Endodermal cell (in vitro differentiated cells): Measurements from ENCODE around the gene USP2. TPM values are rescaled to one million over a fixed set of nuclear protein-coding genes. Genes with fewer than 3 reads are reported as not detected.

Experiments used
- DNase-seq: peaks from one replicate; pipeline ENCODE4 v3.0.0-alpha.2; 2017
- H3K27ac ChIP-seq: 2 replicates; pipeline ENCODE4 v1.5.1; 2013; ENCODE audit warnings: mild to moderate bottlenecking, low read depth, low read length, moderate library complexity
- H3K27me3 ChIP-seq: 2 replicates; pipeline ENCODE4 v1.6.1; 2013; ENCODE audit warnings: mild to moderate bottlenecking, low read length, moderate library complexity; ENCODE audit not compliant: insufficient read depth, control insufficient read depth, poor library complexity, severe bottlenecking
- H3K36me3 ChIP-seq: 2 replicates; pipeline ENCODE4 v1.7.0; 2013; ENCODE audit warnings: mild to moderate bottlenecking, low read length, moderate library complexity; ENCODE audit not compliant: control insufficient read depth, insufficient read depth
- H3K4me1 ChIP-seq: one replicate; pipeline ENCODE4 v1.7.0; 2013; ENCODE audit warnings: low read length; ENCODE audit not compliant: control insufficient read depth, insufficient read depth
- H3K4me3 ChIP-seq: 2 replicates; pipeline ENCODE4 v1.5.1; 2013; ENCODE audit warnings: mild to moderate bottlenecking, low read length, moderate library complexity
- H3K9ac ChIP-seq: 2 replicates; pipeline ENCODE4 v1.6.1; 2013; ENCODE audit warnings: mild to moderate bottlenecking, low read length, moderate library complexity; ENCODE audit not compliant: poor library complexity, severe bottlenecking; ENCODE audit errors: extremely low read depth
- H3K9me3 ChIP-seq: 2 replicates; pipeline ENCODE4 v1.6.1; 2013; ENCODE audit warnings: mild to moderate bottlenecking, low read length, moderate library complexity; ENCODE audit not compliant: control insufficient read depth
- H3K27ac Mint-ChIP-seq: 2 replicates; pipeline ENCODE4 v1.8.0; 2020; ENCODE audit warnings: mixed read lengths
- H3K27me3 Mint-ChIP-seq: 2 replicates; pipeline ENCODE4 v1.8.0; 2021; ENCODE audit warnings: mild to moderate bottlenecking, mixed read lengths; ENCODE audit not compliant: insufficient read depth
- H3K36me3 Mint-ChIP-seq: 2 replicates; pipeline ENCODE4 v1.8.0; 2020; ENCODE audit warnings: low read depth, mixed read lengths
- H3K4me1 Mint-ChIP-seq: 2 replicates; pipeline ENCODE4 v1.8.0; 2020; ENCODE audit warnings: mixed read lengths
- H3K4me3 Mint-ChIP-seq: 2 replicates; pipeline ENCODE4 v1.8.0; 2020; ENCODE audit warnings: mild to moderate bottlenecking, moderate library complexity, mixed read lengths
- H3K9me3 Mint-ChIP-seq: 2 replicates; pipeline ENCODE4 v1.8.0; 2020; ENCODE audit warnings: mild to moderate bottlenecking, mixed read lengths
- CTCF ChIP-seq: fragments of 200-600 bp; sonication (generic); conservative IDR thresholded peaks from 2 replicates; pipeline ENCODE4 v1.5.0; 2021; ENCODE audit warnings: antibody characterized with exemption, mild to moderate bottlenecking
- WGBS, 2 experiments: methylation state at CpG; one replicate each; pipeline versions ENCODE4 v1.1.5 to v1.1.7; 2013; ENCODE audit warnings: missing lambda C conversion rate in 2 of 2, mixed read lengths in 1 of 2; ENCODE audit not compliant: insufficient coverage in 1 of 2, insufficient read length in 1 of 2; 5-methylcytosine and 5-hydroxymethylcytosine counted together
- total RNA-seq, 2 donors: library from RNA; stranded (reverse); fragmentation: NEBNext Ultra II Directional in 1 of 2; extraction: Animal tissue kit (Norgen Biotek cat#: 25700) in 1 of 2; gene quantifications; 2 replicates in 1 of 2; 3 replicates in 1 of 2; pipeline ENCODE4 v1.2.1, GENCODE V29; 2021

Gene USP2
- total RNA-seq, 2 donors from 2014 or later: 17.8 to 21.1 TPM

- TF ChIP-seq CTCF: no peak
- Histone ChIP-seq H3K9me3 (no peaks in the 10 kb centered on the region), H3K4me1 (peaks cover 57% of the 10 kb centered on the region), H3K36me3 (peaks cover 22% of the 10 kb centered on the region), H3K27me3 (no peaks in the 10 kb centered on the region), H3K4me3 (peak overlapping the region; percentile 34), H3K9ac (no peak overlapping the region), H3K27ac (no peak overlapping the region)
- no peak overlapping the region for H3K27ac Mint-ChIP-seq
- H3K4me1 Mint-ChIP-seq: peaks cover 66% of the 10 kb centered on the region
- 82 to 88% methylated on average over 10 to 11 of the region's 11 CpGs for WGBS, 2 experiments
- H3K27me3 Mint-ChIP-seq: no peaks in the 10 kb centered on the region
- DNase-seq: peak; percentile 61
- peak overlapping the region; percentile 2 for H3K4me3 Mint-ChIP-seq
- H3K9me3 Mint-ChIP-seq: no peaks in the 10 kb centered on the region
- H3K36me3 Mint-ChIP-seq: peaks cover 9% of the 10 kb centered on the region
Observed at GRCh38 chr11:119376197-119376847, 5.2 kb downstream of the USP2 start.

GRCh38 chr11:119375337-119376196, 5.9 kb downstream of the USP2 start:
- H3K9me3 ChIP-seq: no peaks in the 10 kb centered on the region
- 75 to 79% methylated on average over 8 to 14 of the region's 14 CpGs for WGBS, 2 experiments
- peaks cover 26% of the 10 kb centered on the region for H3K36me3 ChIP-seq
- no peak for TF ChIP-seq CTCF
- no peaks in the 10 kb centered on the region for H3K27me3 ChIP-seq
- H3K4me1 Mint-ChIP-seq: peaks cover 66% of the 10 kb centered on the region
- H3K27ac ChIP-seq: no peak overlapping the region
- H3K36me3 Mint-ChIP-seq: peaks cover 12% of the 10 kb centered on the region
- peaks cover 55% of the 10 kb centered on the region for H3K4me1 ChIP-seq
- no peaks in the 10 kb centered on the region for H3K27me3 Mint-ChIP-seq
- no peak overlapping the region for H3K9ac ChIP-seq
- no peaks in the 10 kb centered on the region for H3K9me3 Mint-ChIP-seq
- no peak overlapping the region for H3K4me3 Mint-ChIP-seq
- peak; percentile 68 for DNase-seq
- peak overlapping the region; percentile 34 for H3K4me3 ChIP-seq
- no peak overlapping the region for H3K27ac Mint-ChIP-seq

GRCh38 chr11:119374632-119375336, 6.7 kb downstream of the USP2 start:
- Histone ChIP-seq H3K9ac (no peak overlapping the region), H3K27ac (no peak overlapping the region), H3K9me3 (no peaks in the 10 kb centered on the region), H3K4me3 (peak overlapping the region; percentile 11), H3K36me3 (peaks cover 34% of the 10 kb centered on the region), H3K27me3 (no peaks in the 10 kb centered on the region), H3K4me1 (peaks cover 49% of the 10 kb centered on the region)
- no peaks in the 10 kb centered on the region for H3K27me3 Mint-ChIP-seq
- H3K4me1 Mint-ChIP-seq: peaks cover 70% of the 10 kb centered on the region
- no peak overlapping the region for H3K4me3 Mint-ChIP-seq
- no peak for TF ChIP-seq CTCF
- peak overlapping the region; percentile 35 for H3K27ac Mint-ChIP-seq
- H3K36me3 Mint-ChIP-seq: peaks cover 18% of the 10 kb centered on the region
- 58 to 60% methylated on average over 6 to 11 of the region's 11 CpGs for WGBS, 2 experiments
- no peaks in the 10 kb centered on the region for H3K9me3 Mint-ChIP-seq
- peak; percentile 66 for DNase-seq
